WI38 (cell line): ENCODE measurements around the gene SIPA1L3.
A peak's percentile ranks its signal among the peaks of the same experiment; 100 is the strongest.

ENCODE experiments used
- H3K4me3 ChIP-seq: 2 replicates; pipeline ENCODE4 v1.5.1; 2011; ENCODE audit warnings: low read depth, mild to moderate bottlenecking, control low read depth, low read length
- CTCF ChIP-seq: IDR thresholded peaks from 2 replicates; pipeline ENCODE4 v1.5.1; 2012; ENCODE audit warnings: low read depth, mild to moderate bottlenecking, control low read depth, low read length

SIPA1L3 gene

GRCh38 chr19:38206006-38206745, 299.2 kb downstream of the SIPA1L3 start:
- no peak for TF ChIP-seq CTCF
- no peak overlapping the region for H3K4me3 ChIP-seq

DNA sequence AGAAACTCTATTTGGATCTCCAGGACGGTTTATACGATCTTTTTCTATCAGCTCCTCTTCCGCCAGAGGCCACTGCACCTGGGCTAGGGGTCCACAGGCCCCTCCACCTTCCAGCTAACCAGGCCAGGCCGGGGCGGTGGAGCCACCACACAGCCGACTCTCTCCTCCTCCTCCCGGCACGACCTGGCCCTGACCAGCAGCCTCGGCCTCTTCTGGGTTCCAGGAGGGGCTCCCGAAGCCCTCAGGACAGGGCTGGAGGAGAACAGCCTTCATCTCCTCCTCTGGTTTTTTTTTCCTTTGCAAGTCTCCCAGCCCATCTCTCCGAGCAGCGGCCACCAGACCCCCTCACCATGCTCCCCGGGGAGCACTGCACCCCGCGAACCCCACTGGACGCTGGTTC, 299.9 kb downstream of the SIPA1L3 start:
- TF ChIP-seq CTCF: no peak
- H3K4me3 ChIP-seq: no peak overlapping the region

DNA sequence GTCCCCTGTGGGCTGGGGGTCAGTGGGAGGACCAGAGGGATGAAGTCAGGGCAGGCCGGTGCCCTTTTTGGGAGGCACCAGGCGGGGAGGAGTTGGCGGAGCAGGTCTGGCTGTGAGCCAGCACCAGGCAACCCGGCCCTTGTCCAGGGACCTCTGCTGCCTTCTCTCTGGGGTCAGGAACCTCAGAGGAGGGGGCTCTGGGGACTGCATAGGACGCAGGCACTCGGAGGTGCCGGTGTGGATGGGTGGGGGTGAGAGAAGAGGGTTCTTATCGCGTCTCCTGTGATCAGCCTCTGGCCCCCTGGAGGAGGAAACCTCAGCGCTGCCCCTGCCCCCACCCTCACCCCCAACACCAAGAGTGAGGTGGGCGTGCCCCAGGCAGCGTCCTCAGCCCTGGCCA, 300.5 kb downstream of the SIPA1L3 start:
- H3K4me3 ChIP-seq: no peak overlapping the region
- TF ChIP-seq CTCF: no peak

GRCh38 chr19:38208571-38208970, 301.6 kb downstream of the SIPA1L3 start:
- no peak overlapping the region for H3K4me3 ChIP-seq
- no peak for TF ChIP-seq CTCF

DNA sequence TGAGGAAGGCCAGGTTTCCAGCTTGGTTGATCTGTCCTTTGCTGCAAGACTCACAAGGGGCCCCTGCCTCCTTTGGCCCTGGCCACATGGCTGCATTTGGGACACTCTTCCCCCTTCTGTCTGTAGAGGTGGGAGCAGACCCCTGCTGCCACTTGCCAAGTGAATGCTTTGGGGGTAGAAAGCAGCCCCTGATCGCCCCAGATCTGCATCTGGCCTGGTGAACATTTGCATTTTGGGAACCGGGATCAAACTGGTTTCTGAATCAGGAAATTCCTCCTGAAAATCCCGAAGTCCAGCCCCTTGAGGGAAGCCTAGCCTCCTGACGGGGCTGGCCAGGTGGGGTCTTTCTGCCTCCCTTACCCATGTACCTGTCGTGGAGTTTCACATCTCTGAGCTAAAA, 302.1 kb downstream of the SIPA1L3 start:
- 0 out of 2 replicates have a peak overlapping the region, but pooled peaks have one; percentile 27 for H3K4me3 ChIP-seq
- no peak for TF ChIP-seq CTCF

DNA sequence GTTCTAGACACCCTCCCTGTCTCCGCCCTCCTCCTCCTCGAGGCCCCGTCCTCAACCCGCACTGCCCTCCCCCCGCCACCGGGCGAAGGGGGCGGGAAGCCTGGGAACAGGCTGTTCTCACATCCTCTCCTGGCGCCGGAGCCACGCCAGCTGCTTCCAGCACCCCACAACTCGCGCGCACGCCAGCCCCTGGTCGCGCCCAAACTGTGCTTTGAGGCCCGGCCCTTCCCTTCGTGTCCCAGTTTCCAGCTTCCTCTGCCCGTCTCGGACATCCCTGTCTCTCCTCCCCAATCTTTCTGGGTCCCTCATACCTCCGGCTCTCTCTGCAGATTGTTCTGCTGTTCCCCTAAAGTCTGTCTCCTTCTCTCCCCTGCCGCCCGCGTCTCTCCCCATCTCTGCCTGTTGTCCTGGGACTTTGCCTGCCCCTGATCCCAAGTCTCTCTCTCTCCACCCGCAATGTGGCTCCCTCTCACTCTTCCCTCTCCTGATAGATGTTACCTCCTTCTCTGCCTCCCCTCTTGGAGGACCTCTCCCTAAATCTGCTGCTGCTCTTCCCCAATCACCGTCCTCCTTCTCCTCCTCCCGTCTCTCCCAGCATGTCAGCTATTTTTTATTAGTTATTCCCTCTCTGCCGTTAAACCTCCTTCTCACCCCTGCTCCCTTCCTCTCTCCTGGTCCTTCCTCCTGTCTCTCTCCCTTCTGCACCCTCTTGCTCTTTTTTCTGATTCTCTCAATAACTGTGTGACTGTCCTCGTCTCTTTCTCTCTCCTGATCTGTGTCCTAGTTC, 302.9 kb downstream of the SIPA1L3 start:
- TF ChIP-seq CTCF: no peak
- H3K4me3 ChIP-seq: peak overlapping the region; percentile 27

- H3K4me3 ChIP-seq: no peak overlapping the region
- no peak for TF ChIP-seq CTCF
These were observed 303.5 kb downstream of the SIPA1L3 start for GRCh38 chr19:38210458-38210987.
